D721Med (cell line): ENCODE data around the gene BMP4.

Source experiments
- DNase-seq: peaks from one replicate; pipeline ENCODE4 v3.0.0; 2011; ENCODE audit warnings: low spot score; ENCODE audit not compliant: insufficient read length
- FAIRE-seq: peaks from 2 replicates; lab custom pipeline; 2011; peaks lifted over from hg19 to GRCh38; lab: Jason Lieb, UNC
- TF ChIP-seq, protein P1 (sequence below): IDR thresholded peaks from 2 replicates; pipeline ENCODE4 v1.5.1; 2012; ENCODE audit warnings: mild to moderate bottlenecking, control low read depth; ENCODE audit not compliant: insufficient read depth; ENCODE audit errors: missing control alignments

The BMP4 gene

DNA sequence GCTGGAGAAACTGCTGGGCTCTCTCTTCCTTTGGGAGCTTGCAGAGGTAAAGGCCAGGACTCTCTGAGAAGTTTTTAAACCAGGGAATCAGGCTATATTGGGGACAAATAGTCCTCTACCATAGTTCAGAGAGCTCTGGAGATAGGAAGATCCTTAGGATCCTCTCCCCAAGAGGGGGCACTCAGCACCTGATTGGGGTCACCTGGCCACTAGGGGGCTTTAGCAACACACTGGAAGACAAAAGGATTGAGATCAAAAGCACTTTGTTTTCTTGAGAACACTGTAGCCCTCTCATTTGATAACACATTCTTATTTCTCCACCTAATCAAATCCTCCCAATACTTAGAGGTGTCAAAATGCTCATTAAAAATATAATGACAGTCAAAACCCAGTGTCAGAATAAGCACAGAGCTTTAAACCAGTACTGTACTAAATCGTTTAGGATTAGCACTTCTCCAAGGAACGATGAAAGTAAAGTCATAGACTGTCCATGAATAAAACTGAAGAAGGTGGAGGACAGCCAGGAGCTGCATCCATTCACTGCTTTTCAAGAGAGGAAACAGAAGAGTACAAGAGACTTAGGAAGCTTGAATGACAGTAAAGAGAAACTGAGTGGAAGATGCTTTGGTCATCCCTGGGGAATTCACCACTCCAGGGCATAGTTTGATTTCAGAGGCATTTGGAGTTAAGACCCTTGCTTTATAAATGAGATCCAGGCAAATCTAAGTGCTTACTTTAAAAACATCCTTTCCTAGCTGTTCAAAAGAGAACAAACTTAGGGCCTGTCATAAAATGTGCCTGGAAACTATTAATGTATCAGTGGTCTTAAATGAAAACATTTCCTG is 26.5 kb downstream of the BMP4 start:
- no peak for FAIRE-seq
- no peak for DNase-seq
- TF ChIP-seq, protein P1, sequence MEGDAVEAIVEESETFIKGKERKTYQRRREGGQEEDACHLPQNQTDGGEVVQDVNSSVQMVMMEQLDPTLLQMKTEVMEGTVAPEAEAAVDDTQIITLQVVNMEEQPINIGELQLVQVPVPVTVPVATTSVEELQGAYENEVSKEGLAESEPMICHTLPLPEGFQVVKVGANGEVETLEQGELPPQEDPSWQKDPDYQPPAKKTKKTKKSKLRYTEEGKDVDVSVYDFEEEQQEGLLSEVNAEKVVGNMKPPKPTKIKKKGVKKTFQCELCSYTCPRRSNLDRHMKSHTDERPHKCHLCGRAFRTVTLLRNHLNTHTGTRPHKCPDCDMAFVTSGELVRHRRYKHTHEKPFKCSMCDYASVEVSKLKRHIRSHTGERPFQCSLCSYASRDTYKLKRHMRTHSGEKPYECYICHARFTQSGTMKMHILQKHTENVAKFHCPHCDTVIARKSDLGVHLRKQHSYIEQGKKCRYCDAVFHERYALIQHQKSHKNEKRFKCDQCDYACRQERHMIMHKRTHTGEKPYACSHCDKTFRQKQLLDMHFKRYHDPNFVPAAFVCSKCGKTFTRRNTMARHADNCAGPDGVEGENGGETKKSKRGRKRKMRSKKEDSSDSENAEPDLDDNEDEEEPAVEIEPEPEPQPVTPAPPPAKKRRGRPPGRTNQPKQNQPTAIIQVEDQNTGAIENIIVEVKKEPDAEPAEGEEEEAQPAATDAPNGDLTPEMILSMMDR, result peak; percentile 46

DNA sequence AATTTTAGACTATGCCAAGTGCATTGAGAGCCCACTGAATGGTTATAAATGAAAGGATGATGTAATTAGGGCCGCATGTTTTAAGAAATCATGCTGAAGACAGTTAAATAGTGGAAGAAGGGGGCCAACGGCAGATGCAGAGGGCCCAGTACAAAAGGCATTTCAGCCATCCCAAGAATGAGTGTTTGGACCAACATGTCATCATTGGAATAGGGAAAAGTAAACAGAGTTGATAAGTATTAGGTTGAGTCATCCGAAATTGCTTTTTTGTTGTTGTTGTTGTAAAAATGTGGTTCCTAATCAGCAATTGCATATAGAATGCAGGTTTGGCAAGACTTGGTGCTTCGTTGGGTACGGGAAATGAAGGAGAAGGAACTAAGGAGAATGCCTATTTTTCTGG is 29.5 kb downstream of the BMP4 start:
- no peak for DNase-seq
- FAIRE-seq, result no peak
- TF ChIP-seq, protein P1, result no peak

DNA sequence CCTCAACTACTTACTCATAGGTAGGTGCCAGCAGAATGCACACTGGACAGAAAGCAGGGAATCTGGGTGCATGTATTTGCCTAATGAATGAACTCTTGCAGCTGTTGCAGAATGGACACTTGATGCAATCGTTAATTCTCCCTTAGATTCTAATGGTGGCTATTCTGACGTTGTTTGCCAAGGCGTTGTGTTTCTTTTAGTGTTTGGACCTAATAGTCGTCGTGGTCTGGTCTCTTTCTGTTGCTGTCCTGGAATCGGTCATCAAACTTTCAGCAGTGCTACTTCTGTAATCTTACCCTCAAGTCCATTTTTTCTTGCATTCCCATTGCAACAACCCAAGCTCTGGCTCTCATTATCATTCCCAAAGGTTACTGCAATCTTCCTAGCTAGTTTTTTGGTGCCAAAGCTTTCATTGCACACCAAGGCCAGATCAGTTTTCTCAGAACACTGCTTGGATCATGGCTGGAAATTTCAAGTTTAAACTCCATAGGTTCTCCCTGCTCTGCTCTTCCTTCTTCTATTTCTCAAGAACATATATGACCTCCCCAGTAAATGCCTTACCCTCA is 31.3 kb downstream of the BMP4 start:
- TF ChIP-seq, protein P1, result no peak
- DNase-seq (no peak), FAIRE-seq (no peak)

DNA sequence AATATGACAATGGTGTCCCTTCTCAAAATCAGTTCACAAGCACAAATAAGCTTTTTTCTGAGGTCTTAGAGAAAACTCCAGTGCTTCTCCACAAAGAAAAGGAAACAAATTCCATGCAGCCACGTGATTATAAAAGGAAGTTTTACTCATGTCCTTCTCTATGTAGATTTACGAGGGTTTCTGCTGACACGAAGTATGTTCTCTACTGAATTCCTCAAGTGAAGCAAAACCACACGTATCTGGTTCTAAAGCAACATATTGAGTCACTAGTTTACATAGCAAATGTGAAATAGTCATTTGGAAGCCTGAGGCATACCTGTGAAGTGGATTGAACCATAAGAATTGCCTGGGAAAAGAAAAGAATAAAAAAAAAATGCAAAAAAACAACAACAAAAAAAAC is 31.9 kb downstream of the BMP4 start:
- no peak for FAIRE-seq
- no peak for DNase-seq
- TF ChIP-seq, protein P1, result no peak

DNA sequence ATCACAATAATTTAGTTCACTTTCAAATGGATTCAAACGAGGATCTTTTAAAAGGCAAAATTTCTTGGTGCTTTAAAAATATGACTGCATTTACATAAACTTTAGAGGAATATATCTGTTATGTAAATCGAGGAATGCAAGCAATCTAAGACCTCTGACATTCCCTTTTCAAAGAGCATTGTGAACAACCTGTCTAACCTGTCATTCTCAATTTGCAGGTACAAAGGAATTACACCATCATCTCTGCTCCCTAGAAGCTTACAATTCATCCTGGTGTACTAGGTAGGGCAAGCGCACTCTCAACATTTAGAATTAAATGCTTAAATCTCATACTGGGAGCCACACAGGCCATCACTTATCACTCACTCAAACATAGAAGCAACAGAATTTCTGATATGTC is 35.6 kb downstream of the BMP4 start:
- DNase-seq (no peak), FAIRE-seq (no peak)
- TF ChIP-seq, protein P1, result no peak

DNA sequence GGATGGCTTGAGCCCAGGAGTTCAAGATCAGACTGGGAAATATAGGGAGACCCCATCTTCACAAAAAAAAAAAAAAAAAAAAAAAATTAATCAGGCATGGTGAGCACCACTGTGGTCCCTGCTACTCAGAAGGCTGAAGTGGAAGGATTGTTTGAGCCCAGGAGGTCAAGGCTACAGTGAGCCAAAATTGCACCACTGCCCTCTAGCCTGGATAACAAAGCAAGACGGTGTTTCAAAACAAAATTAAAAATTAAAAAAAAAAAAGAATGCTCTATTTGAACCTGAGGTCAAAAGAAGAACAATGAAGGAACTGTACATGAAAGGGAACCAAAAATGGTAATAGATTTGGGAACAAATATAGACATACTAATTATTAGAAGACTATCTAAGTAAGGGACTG is 40.4 kb downstream of the BMP4 start:
- DNase-seq (no peak), FAIRE-seq (no peak)
- TF ChIP-seq, protein P1, result no peak
